SU-DHL-6 (cell line): Measurements from ENCODE around the gene SLC27A6.

ENCODE experiments used
- EZH2phosphoT487 ChIP-seq: fragments of 200-600 bp; sonication (generic), shearing (Covaris generic); conservative IDR thresholded peaks from 2 replicates; pipeline ENCODE4 v1.6.1; 2018; ENCODE audit warnings: mild to moderate bottlenecking, antibody characterized with exemption, low read length, moderate library complexity, mixed read lengths
- TF ChIP-seq, protein P1 (sequence below): fragments of 200-600 bp; sonication (generic); IDR thresholded peaks from one replicate; pipeline ENCODE4 v1.5.1; 2017; ENCODE audit warnings: antibody characterized with exemption, mild to moderate bottlenecking, low read length, moderate library complexity; ENCODE audit not compliant: insufficient read depth, poor library complexity, severe bottlenecking

DNA sequence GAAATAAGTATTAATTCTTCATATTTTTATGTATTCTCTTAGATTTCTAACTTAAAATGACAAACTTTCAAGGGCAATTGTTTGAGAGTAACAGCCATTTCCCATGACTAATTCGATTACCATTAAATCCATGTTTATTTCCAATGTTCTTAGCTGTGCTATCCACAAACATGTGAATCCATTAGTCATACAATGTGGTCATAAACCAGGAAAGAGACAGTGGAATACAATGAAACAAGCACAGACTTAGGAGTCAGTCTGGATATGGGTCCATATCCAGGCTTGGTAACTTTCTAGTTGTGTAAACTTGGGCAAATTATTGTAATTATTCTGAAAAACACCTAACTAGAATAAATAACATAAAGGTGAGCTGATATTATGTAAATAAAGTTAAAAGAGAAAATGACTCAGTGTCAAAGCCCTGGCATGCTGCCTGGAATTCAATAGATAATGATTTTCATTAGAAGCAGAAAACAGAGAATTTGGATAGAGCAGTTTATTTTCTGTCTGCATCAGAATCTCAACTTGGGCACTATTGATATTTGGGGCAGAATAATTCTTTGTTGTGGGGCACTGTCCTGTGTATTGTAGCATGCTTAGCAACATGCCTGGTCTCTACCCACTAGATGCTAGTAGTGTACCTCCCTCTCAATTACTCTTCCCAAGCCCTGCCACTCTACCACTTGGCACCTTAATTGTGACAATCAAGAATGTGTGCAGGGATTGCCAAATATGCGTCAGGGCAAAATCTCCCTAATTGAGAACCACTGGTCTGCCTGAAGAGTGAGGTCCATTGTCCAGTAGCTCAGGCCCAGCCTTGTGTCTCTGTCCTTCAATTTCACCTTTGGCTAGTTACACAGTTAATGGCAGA is 44.7 kb upstream of the SLC27A6 start:
- TF ChIP-seq, protein P1, sequence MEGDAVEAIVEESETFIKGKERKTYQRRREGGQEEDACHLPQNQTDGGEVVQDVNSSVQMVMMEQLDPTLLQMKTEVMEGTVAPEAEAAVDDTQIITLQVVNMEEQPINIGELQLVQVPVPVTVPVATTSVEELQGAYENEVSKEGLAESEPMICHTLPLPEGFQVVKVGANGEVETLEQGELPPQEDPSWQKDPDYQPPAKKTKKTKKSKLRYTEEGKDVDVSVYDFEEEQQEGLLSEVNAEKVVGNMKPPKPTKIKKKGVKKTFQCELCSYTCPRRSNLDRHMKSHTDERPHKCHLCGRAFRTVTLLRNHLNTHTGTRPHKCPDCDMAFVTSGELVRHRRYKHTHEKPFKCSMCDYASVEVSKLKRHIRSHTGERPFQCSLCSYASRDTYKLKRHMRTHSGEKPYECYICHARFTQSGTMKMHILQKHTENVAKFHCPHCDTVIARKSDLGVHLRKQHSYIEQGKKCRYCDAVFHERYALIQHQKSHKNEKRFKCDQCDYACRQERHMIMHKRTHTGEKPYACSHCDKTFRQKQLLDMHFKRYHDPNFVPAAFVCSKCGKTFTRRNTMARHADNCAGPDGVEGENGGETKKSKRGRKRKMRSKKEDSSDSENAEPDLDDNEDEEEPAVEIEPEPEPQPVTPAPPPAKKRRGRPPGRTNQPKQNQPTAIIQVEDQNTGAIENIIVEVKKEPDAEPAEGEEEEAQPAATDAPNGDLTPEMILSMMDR, result no peak
- no peak for TF ChIP-seq EZH2phosphoT487
